H1 (cell line): ENCODE results near the gene PSMB11. TPM values are rescaled to one million over a fixed set of nuclear protein-coding genes. Genes with fewer than 3 reads are reported as not detected.

Experiments
- CTCF ChIA-PET: fragments of 300-600 bp; sonication (Branson Sonifier 250); formaldehyde crosslinking; loops from one replicate; lab custom pipeline; 2021; ENCODE audit not compliant: partially characterized antibody; lab: Charles Lee
- POLR2A ChIA-PET: fragments of 300-600 bp; sonication (Branson Sonifier 250); formaldehyde crosslinking; loops from one replicate; lab custom pipeline; 2021; ENCODE audit warnings: inconsistent platforms; ENCODE audit not compliant: partially characterized antibody; lab: Charles Lee
- DNase-seq, 2 experiments: peaks; one replicate each; pipeline versions ENCODE4 v3.0.0 to v3.0.0-alpha.2; 2010 to 2022; ENCODE audit warnings: low spot score in 2 of 2, low read depth in 1 of 2, mixed read lengths in 1 of 2
- FAIRE-seq: peaks from 2 replicates; lab custom pipeline; 2011; peaks lifted over from hg19 to GRCh38; lab: Jason Lieb, UNC
- H2AFZ ChIP-seq: 2 replicates; pipeline ENCODE4 v1.8.1; 2012; ENCODE audit warnings: low read length, inconsistent platforms
- H2AK5ac ChIP-seq: 2 replicates; pipeline ENCODE4 v1.6.1; 2013; ENCODE audit warnings: low read depth, low read length
- H2BK120ac ChIP-seq: replicated peaks from 2 replicates; pipeline ENCODE3; 2013; ENCODE audit warnings: low read depth, low read length, inconsistent platforms
- H2BK12ac ChIP-seq: 2 replicates; pipeline ENCODE4 v1.6.1; 2013; ENCODE audit warnings: low read depth, low read length
- H2BK15ac ChIP-seq: 2 replicates; pipeline ENCODE4 v1.6.1; 2013; ENCODE audit warnings: low read length
- H2BK20ac ChIP-seq: 2 replicates; pipeline ENCODE4 v1.6.1; 2013; ENCODE audit warnings: low read length
- H2BK5ac ChIP-seq: 2 replicates; pipeline ENCODE4 v1.6.1; 2013; ENCODE audit warnings: low read depth, low read length
- H3K14ac ChIP-seq: 2 replicates; pipeline ENCODE4 v1.6.1; 2013; ENCODE audit warnings: inconsistent platforms; ENCODE audit not compliant: insufficient read length
- H3K18ac ChIP-seq: 2 replicates; pipeline ENCODE4 v1.6.1; 2013; ENCODE audit warnings: low read length; ENCODE audit errors: extremely low read depth
- H3K23ac ChIP-seq: 2 replicates; pipeline ENCODE4 v1.6.1; 2013; ENCODE audit warnings: inconsistent platforms; ENCODE audit not compliant: insufficient read length
- H3K23me2 ChIP-seq: 2 replicates; pipeline ENCODE4 v1.6.1; 2013; ENCODE audit warnings: low read depth, low read length
- H3K27ac ChIP-seq: 2 replicates; pipeline ENCODE4 v1.6.1; 2011; ENCODE audit warnings: low read depth, low read length, inconsistent platforms
- H3K27me3 ChIP-seq, 4 experiments: replicated peaks in 1 of 4; 1 replicate in 1 of 4; 2 replicates in 3 of 4; pipeline versions ENCODE4 v1.6.1 to v1.8.1; 2011 to 2013; ENCODE audit warnings: low read length in 3 of 4, mild to moderate bottlenecking in 3 of 4, inconsistent platforms in 2 of 4, mixed read lengths in 2 of 4, moderate library complexity in 1 of 4; ENCODE audit not compliant: control insufficient read depth in 3 of 4, insufficient read depth in 3 of 4; ENCODE audit errors: extremely low read depth in 1 of 4
- H3K36me3 ChIP-seq, 4 experiments: 2 replicates each; pipeline versions ENCODE4 v1.6.1 to v1.8.1; 2011 to 2013; ENCODE audit warnings: mild to moderate bottlenecking in 4 of 4, low read length in 3 of 4, moderate library complexity in 2 of 4, control low read depth in 1 of 4, inconsistent platforms in 1 of 4; ENCODE audit not compliant: insufficient read depth in 4 of 4, control insufficient read depth in 2 of 4
- H3K4ac ChIP-seq: replicated peaks from 2 replicates; pipeline ENCODE3; 2013; ENCODE audit warnings: low read length, low read depth, mixed read lengths, inconsistent platforms; ENCODE audit not compliant: insufficient read length
- H3K4me1 ChIP-seq, 4 experiments: replicated peaks in 1 of 4; 1 replicate in 1 of 4; 2 replicates in 3 of 4; pipeline versions ENCODE4 v1.6.1 to v1.8.1; 2011 to 2013; ENCODE audit warnings: low read length in 3 of 4, inconsistent platforms in 2 of 4, mixed read lengths in 1 of 4; ENCODE audit not compliant: insufficient read depth in 4 of 4, control insufficient read depth in 3 of 4
- H3K4me2 ChIP-seq, 2 experiments: 2 replicates each; pipeline versions ENCODE4 v1.6.1 to v1.8.1; 2011 to 2013; ENCODE audit warnings: low read depth in 2 of 2, low read length in 2 of 2, control low read depth in 1 of 2, inconsistent platforms in 1 of 2, mild to moderate bottlenecking in 1 of 2; ENCODE audit not compliant: insufficient read depth in 1 of 2
- H3K4me3 ChIP-seq, 4 experiments: fragments of 200-600, 300-600 bp in 1 of 4; sonication (generic), shearing (Covaris generic), sonication (Bioruptor Twin) in 1 of 4; 2 replicates each; pipeline versions ENCODE4 v1.5.1 to v1.8.1; 2011 to 2016; ENCODE audit warnings: low read length in 4 of 4, low read depth in 3 of 4, control low read depth in 2 of 4, inconsistent platforms in 2 of 4, mild to moderate bottlenecking in 2 of 4, mixed read lengths in 1 of 4, moderate library complexity in 1 of 4; ENCODE audit not compliant: insufficient read depth in 2 of 4; ENCODE audit errors: extremely low read depth in 1 of 4
- H3K56ac ChIP-seq: replicated peaks from 2 replicates; pipeline ENCODE3; 2013; ENCODE audit warnings: low read depth, mild to moderate bottlenecking, mixed read lengths, low read length, inconsistent platforms; ENCODE audit not compliant: insufficient read length
- H3K79me1 ChIP-seq: 2 replicates; pipeline ENCODE4 v1.6.1; 2013; ENCODE audit warnings: low read depth, low read length, control low read depth
- H3K79me2 ChIP-seq, 2 experiments: 2 replicates each; pipeline versions ENCODE4 v1.6.1 to v1.8.1; 2012 to 2013; ENCODE audit warnings: low read length in 2 of 2, mild to moderate bottlenecking in 2 of 2, inconsistent platforms in 1 of 2; ENCODE audit not compliant: insufficient read depth in 2 of 2, control insufficient read depth in 1 of 2
- H3K9ac ChIP-seq, 4 experiments: replicated peaks in 1 of 4; 1 replicate in 1 of 4; 2 replicates in 3 of 4; pipeline versions ENCODE4 v1.6.1 to v1.8.1; 2011 to 2013; ENCODE audit warnings: low read depth in 3 of 4, low read length in 3 of 4, control low read depth in 2 of 4, mild to moderate bottlenecking in 2 of 4, moderate library complexity in 2 of 4, inconsistent platforms in 1 of 4; ENCODE audit errors: extremely low read depth in 1 of 4
- H3K9me3 ChIP-seq, 2 experiments: 2 replicates each; pipeline versions ENCODE4 v1.6.1 to v1.8.1; 2012 to 2013; ENCODE audit warnings: mild to moderate bottlenecking in 2 of 2, moderate library complexity in 2 of 2, control low read depth in 1 of 2, inconsistent platforms in 1 of 2, low read depth in 1 of 2, low read length in 1 of 2, mixed read lengths in 1 of 2; ENCODE audit not compliant: insufficient read depth in 2 of 2
- H4K20me1 ChIP-seq, 2 experiments: replicated peaks in 1 of 2; 2 replicates each; pipeline versions ENCODE3 to v1.8.1; 2011 to 2013; ENCODE audit warnings: inconsistent platforms in 2 of 2, low read length in 2 of 2, mild to moderate bottlenecking in 1 of 2; ENCODE audit not compliant: insufficient read depth in 2 of 2, control insufficient read depth in 1 of 2
- H4K5ac ChIP-seq: 2 replicates; pipeline ENCODE4 v1.6.1; 2013; ENCODE audit warnings: low read length, low read depth, mixed read lengths, inconsistent platforms; ENCODE audit not compliant: insufficient read length
- H4K8ac ChIP-seq: 2 replicates; pipeline ENCODE4 v1.8.0; 2013; ENCODE audit warnings: mild to moderate bottlenecking, moderate library complexity, low read length, inconsistent platforms; ENCODE audit not compliant: insufficient read depth; ENCODE audit errors: extremely low read depth
- H4K91ac ChIP-seq: replicated peaks from 2 replicates; pipeline ENCODE3; 2013; ENCODE audit warnings: low read length, mixed read lengths, inconsistent platforms; ENCODE audit not compliant: insufficient read length
- CBX5 ChIP-seq: fragments of 300-800, 300-1000 bp; sonication (generic); IDR thresholded peaks from 2 replicates; pipeline ENCODE4 v1.7.1; 2016; ENCODE audit warnings: antibody characterized with exemption, low read length, low read depth
- CTCF ChIP-seq, 3 experiments: IDR thresholded peaks; 1 replicate in 2 of 3; 2 replicates in 1 of 3; pipeline versions ENCODE4 v1.5.1 to v1.6.1; 2011; ENCODE audit warnings: low read length in 3 of 3, mild to moderate bottlenecking in 3 of 3, inconsistent platforms in 2 of 3, low read depth in 1 of 3, moderate library complexity in 1 of 3; ENCODE audit not compliant: insufficient read depth in 1 of 3; ENCODE audit errors: control extremely low read depth in 1 of 3
- HDAC2 ChIP-seq, 2 experiments: fragments of 300-600 bp in 1 of 2; sonication (generic) in 1 of 2; IDR thresholded peaks; 2 replicates each; pipeline ENCODE4 v1.6.1; 2011 to 2012; ENCODE audit warnings: low read depth in 2 of 2, low read length in 2 of 2, mild to moderate bottlenecking in 2 of 2, moderate library complexity in 2 of 2, borderline replicate concordance in 1 of 2, inconsistent platforms in 1 of 2
- WGBS, 2 experiments: shearing (Covaris generic) in 1 of 2; methylation state at CpG; one replicate each; pipeline versions ENCODE4 v1.1.6 to v1.1.7; 2013 to 2015; ENCODE audit warnings: low lambda C conversion rate in 2 of 2, mixed read lengths in 2 of 2, inconsistent platforms in 1 of 2, low coverage in 1 of 2, missing lambda C conversion rate in 1 of 2; ENCODE audit not compliant: insufficient replicate concordance in 2 of 2, insufficient coverage in 1 of 2, insufficient read length in 1 of 2; ENCODE audit errors: extremely low coverage in 1 of 2, missing lambda C conversion rate in 1 of 2; 5-methylcytosine and 5-hydroxymethylcytosine counted together
- polyA plus RNA-seq, 7 experiments: library from polyadenylated mRNA; depleted of rRNA in 3 of 7; stranded (reverse) in 5 of 7; unstranded in 2 of 7; fragments of >200 nt in 5 of 7; fragments of 200-250 nt in 2 of 7; gene quantifications; 1 replicate in 5 of 7; 2 replicates in 1 of 7; 4 replicates in 1 of 7; pipeline versions ENCODE4 v1.2.1 to v1.2.3, GENCODE V29; 2011 to 2013; ENCODE audit warnings: missing spikeins in 2 of 7, mixed read lengths in 2 of 7
- total RNA-seq: library from RNA; stranded (reverse); fragmentation: NEBNext Ultra II Directional; extraction: Animal tissue kit (Norgen Biotek cat#: 25700); gene quantifications from 2 replicates; pipeline ENCODE4 v1.2.1, GENCODE V29; 2021

The PSMB11 gene
- total and polyA plus RNA-seq, 2 of the 8 experiments (the other 6 are each of a cell fraction or from before 2014, with no cell fraction given): not detected

GRCh38 chr14:23033251-23033727 lies 8.7 kb upstream of the PSMB11 start:
- H2BK5ac ChIP-seq: no peak overlapping the region
- peaks cover 3% of the 10 kb centered on the region for H3K23me2 ChIP-seq
- peak overlapping the region; percentile 79 to 95 (median 88); a peak in 6 of 8 replicates for H3K4me3 ChIP-seq
- no peak overlapping the region for H2AK5ac ChIP-seq
- H3K79me2 ChIP-seq: peaks cover 0 to 28% of the 10 kb centered on the region in 2 experiments; a peak in 3 of 4 replicates
- ChIA-PET POLR2A (interaction anchor here (1.3 to 8.3 kb wide), 12 partner anchors 13 to 103 kb away, joined by 3 to 94 read pairs (median 10); partner anchors contain the start of genes AJUBA, CDH24 and PRMT5), CTCF (interaction anchor here (0.8 to 3.0 kb wide), 11 partner anchors 9 to 60 kb away, joined by 3 to 19 read pairs (median 4); partner anchors contain the start of genes AJUBA and PSMB11)
- 98% methylated on average over 10 of the region's 10 CpGs; no CpG with 5 or more reads in 1 of the 2 experiments for WGBS, 2 experiments
- peak overlapping the region in 2 of 4 experiments; percentile 13 to 16; a peak in 2 of 7 replicates for H3K9ac ChIP-seq
- H3K9me3 ChIP-seq: no peaks in the 10 kb centered on the region
- no peak overlapping the region for H3K56ac ChIP-seq
- no peak overlapping the region for H2BK120ac ChIP-seq
- peaks cover 0 to 3% (median 1%) of the 10 kb centered on the region in 4 experiments; a peak in 2 of 7 replicates for H3K4me1 ChIP-seq
- H2BK15ac ChIP-seq: no peak overlapping the region
- H3K23ac ChIP-seq: no peak overlapping the region
- H3K79me1 ChIP-seq: peaks cover 5% of the 10 kb centered on the region
- peak overlapping the region; percentile 75 to 78; a peak in 3 of 4 replicates for H3K4me2 ChIP-seq
- peaks cover 5 to 46% (median 34%) of the 10 kb centered on the region in 4 experiments for H3K36me3 ChIP-seq
- H2BK20ac ChIP-seq: no peak overlapping the region
- TF ChIP-seq HDAC2 (IDR thresholded peaks at IDR 0.05; ENCODE audit: borderline replicate concordance in 1 of 2, low read depth in 2 of 2, low read length in 2 of 2): no peak
- TF ChIP-seq CTCF (IDR thresholded peaks at IDR 0.05; ENCODE audit: control extremely low read depth in 1 of 3, insufficient read depth in 1 of 3, low read depth in 1 of 3, low read length in 3 of 3): no peak
- no peak for TF ChIP-seq CBX5
- H2BK12ac ChIP-seq: no peak overlapping the region
- H4K20me1 ChIP-seq: peaks cover 2 to 3% of the 10 kb centered on the region in 2 experiments
- FAIRE-seq (no peak), DNase-seq (no peak)
- H3K4ac ChIP-seq: no peak overlapping the region
- no peak overlapping the region for H3K27ac ChIP-seq
- no peak overlapping the region for H4K91ac ChIP-seq
- no peaks in the 10 kb centered on the region for H3K27me3 ChIP-seq
- no peak overlapping the region for H4K8ac ChIP-seq
- H4K5ac ChIP-seq: no peak overlapping the region
- no peak overlapping the region for H3K14ac ChIP-seq
- no peak overlapping the region for H3K18ac ChIP-seq
- no peak overlapping the region for H2AFZ ChIP-seq
